GM19328 (cell line): Measurements from ENCODE around the gene TEX28.
"Not testable (repeated sequence)": the region's sequence is repeated elsewhere in the genome, so short reads cannot be mapped to it uniquely, and the experiment has no call there.

ENCODE experiments used
- ATAC-seq: cut with Tn5 transposase; IDR thresholded peaks from one replicate; pipeline ENCODE4 v1.9.1; 2021; ENCODE audit warnings: mild to moderate bottlenecking, moderate library complexity; ENCODE audit not compliant: unreplicated experiment

Gene TEX28

DNA sequence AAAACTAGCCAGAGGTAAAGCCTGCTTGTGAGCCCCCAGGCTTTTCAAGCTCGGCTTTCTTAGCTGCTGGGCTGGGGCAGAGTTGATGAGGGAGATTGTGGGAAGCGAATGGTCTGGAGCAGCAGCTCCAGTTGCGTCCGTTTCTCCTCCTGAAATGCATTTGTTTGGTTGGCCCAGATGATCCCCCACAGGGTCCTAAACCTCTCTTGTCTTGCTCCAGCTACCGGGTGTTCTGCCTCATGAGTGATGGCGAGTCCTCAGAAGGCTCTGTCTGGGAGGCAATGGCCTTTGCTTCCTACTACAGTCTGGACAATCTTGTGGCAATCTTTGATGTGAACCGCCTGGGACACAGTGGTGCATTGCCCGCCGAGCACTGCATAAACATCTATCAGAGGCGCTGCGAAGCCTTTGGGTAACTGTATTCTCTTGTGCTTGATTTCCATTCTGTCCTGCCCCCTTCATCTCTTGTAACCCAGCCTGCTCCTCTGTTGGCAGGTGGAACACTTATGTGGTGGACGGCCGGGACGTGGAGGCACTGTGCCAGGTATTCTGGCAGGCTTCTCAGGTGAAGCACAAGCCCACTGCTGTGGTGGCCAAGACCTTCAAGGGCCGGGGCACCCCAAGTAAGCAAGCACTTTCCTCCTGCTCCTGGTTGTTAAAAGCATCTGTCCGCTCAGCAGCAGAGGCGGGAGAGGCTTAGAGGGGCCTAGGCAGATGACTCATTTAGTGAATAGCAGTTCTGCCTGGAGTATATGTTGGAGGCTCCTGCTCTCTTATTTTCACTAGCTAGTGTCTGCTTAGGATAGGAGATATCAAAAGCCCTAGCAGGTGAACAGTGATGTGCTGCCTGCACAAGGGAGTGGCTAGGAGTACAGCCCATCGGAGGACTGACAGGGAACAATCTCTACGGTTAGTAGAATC is 16.0 kb upstream of the TEX28 start:
- ATAC-seq: no peak

DNA sequence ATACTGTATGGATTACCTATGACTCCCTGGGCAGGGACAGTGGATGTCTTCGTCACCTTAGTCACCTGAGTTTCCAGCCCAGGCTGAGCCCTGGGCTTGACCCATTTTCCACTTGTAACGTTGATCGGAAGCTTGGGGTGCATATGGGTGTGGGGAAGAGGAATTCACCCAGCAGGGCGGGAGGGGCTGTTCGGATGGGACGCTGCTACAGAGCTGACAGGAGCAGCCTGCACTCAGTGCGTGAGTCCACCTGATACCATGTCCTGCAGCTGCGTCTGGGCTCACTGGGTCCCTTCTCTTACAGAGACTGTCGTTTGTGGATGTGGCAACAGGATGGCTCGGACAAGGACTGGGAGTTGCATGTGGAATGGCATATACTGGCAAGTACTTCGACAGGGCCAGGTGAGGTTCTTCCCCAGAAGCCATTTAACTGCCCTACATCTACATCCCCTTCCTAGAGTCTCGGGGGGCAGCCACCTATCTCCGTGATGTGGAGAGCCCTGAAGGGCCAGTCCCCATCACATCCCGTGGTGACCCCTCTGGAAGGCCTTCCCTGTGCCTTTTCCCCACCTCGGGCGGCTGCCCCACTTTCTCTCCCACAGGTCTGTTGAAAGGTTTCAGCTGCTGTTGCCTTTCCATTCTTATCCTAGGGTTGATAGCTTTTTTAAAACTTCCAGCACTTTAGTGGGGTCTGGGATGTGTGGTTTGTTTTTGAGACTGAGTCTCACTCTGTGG is 14.3 kb upstream of the TEX28 start:
- no peak for ATAC-seq

DNA sequence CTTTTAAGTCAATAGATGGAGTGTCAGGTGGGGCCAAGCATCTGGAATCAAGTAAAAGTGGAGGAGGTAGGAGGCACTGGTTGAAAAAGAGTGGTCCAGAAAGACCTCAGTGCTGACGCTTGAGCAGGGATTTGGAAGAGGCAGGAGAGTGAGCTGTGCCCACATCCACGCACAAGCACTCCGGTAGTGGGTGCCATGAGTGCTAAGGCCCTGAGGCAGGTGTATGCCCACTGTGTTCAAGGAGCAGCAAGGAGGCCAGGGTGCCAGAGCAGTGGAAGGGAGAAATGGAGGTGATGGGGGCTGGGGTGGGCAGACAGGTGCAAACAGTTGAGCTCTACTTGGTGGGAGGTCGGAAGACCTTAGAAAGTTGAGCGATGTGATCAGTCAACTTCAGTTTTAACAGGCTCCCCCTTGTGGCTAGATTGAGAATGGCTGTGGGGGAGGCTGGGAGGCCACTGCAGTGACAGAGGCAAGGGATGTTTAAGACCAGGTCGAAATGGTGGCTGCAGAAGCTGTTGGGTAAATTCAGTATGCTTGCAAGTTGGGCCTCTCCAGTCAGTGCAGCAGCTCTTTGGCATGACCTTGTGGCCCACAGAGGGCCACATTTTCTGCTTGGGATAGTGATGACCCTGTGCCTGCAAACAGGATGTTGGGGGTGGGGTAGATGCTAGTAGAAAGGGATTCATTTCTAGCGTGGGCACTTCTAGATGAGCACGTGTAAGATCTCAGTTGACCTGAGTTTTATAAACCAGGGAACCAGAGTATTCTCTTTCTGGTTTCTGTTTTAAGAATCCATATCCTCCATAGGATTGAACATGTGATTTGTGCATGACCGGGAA is 13.4 kb upstream of the TEX28 start:
- no peak for ATAC-seq

DNA sequence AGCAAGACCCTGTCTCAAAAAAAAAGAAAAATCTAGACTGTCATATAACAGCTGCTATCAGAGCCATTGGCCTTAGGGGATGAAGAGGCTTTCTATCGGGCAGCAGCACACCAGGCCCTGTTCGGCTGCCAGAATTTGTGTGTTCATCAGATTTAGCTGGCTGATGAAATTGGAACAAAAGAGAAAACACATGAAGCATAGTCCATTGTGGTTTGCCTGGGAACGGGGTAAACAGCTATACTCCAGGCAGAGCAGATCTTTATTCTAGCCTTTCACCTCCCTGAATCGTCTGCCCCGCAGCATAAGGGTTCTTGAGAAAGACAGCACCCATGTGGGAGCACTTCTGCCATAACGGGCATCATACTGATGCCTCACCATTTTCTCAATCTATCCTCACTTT is 12.3 kb upstream of the TEX28 start:
- no peak for ATAC-seq

DNA sequence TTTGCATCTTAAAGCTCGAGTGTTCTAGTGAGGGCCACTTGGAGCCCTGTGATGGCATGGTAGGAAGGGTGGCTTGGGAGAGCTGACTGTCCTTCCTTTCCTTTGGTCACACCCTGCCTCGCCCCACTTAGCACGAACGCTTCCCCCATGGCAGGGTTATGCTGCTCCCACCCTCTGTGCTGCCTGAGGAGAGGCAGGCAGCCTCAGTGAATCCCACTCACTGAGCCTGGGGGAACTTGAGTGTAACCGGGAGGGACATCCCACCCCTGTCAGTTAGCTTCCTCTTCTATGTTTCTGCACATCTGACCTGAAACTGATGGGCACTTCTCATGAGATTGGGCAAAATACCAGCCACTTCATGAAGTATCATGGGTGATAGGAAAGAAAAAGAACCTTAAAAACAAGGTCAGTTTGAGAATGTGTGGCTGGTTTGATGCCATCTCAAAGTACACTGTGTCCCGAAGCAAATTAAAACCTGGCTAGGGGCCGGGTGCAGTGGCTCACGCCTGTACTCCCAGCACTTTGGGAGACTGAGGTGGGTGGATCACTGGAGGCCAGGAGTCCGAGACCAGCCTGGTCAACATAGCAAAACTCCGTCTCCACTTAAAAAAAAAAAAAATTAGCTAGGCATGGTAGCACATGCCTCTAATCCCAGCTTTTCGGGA is 10.7 kb upstream of the TEX28 start:
- no peak for ATAC-seq

DNA sequence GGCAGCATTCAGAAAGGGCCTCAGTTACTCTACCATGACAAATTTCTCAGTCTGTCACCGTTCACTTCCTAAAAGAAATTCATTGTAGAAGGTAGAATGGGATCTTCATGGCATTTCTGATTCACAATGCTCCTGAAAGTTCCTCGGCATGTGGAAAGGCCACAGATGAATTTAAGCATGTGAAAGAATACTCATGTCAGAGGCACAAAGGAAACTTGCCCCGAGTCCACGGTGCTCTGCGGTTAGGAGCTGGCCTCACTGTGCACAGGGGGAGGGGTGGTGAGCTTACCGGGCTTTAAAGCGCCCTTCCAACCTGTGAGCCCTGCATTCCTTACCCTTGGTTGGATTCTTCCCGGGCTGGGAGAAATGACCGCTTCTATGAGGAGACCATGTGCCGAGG is 9.9 kb upstream of the TEX28 start:
- no peak for ATAC-seq

DNA sequence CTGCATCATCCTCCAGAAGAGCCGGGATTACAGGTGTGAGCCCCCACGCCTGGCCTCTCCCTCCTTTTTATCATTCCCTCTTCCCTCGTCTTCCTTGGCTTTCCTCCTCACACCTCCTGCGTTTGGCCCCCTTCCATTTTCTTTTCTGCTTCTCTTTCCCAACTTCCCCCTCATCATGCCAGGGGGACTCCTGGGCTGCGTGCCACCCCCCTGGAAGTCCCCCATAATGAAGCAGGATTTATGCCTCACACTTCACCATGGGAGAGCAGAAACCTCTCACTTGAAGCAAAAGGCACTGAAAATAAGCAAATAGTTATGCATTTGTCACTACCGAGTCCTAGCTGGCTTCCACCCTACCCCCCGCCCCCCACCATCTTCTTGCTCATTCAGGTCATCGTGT is 8.6 kb upstream of the TEX28 start:
- ATAC-seq: no peak

DNA sequence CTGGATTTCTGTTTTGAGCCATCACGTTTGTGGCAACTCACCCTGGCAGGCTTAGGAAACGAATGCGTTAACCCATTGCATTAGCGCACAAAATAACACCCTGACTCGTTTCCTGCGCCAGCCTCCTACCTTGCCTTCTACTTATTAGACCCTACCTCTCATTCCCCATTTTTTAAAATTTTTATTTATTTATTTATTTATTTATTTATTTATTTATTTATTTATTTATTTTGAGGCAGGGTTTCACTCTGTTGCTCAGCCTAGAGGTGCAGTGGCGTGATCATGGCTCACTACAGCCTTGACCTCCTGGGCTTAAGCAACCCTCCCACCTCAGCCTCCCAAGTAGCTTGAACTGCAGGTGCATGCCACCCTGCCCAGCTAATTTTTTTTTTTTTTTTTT is 8.1 kb upstream of the TEX28 start:
- ATAC-seq: not testable (repeated sequence)

DNA sequence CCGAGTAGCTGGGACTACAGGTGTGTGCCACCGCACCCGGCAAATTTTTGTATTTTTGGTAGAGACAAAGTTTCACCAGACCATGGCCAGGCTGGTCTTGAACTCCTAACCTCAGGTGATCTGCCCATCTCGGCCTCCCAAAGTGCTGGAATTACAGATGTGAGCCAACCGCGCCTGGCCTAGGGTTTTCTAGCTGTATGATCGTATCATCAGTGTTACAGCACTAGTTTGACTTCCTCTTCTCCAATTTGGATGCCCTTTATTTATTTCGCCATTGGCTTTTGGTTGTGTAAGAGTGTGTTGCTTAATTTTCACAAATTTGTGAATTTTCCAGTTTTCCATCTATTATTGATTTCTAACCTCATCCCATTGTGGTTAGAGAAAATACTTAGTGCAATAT is 5.9 kb upstream of the TEX28 start:
- ATAC-seq: no peak

DNA sequence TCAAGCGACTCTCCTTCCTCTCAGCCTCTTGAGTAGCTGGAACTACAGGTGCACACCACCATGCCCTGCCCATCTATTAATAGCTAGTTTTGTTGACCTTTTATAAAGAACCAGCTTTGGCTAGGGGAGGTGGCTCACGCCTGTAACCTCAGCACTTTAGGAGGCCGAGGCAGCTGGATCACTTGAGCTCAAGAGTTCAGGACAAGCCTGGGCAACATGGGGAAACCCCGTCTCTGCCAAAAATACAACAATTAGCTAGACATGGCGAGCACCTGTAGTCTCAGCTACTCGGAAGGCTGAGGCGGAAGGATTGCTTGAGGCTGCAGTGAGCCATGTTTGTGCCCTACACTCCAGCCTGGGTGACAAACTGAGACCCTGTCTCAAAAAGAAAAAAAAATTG is 3.4 kb upstream of the TEX28 start:
- no peak for ATAC-seq

DNA sequence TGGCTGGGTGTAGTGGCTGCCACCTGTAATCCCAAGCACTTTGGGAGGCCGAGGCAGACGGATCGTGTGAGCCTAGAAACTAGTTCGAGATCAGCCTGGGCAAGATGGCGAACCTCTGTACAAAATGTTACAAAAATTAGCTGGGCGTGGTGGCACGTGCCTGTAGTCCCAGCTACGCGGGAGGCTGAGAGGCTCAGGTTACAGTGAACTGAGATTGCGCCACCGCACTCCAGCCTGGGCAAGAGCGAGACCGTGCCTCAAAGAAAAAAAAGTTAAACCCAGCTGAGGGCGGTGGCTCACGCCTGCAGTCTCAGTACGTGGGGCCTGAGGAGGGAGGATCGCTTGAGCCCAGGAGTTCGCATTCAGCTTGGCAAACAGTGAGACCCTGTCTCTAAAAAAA is 1.8 kb upstream of the TEX28 start:
- no peak for ATAC-seq

DNA sequence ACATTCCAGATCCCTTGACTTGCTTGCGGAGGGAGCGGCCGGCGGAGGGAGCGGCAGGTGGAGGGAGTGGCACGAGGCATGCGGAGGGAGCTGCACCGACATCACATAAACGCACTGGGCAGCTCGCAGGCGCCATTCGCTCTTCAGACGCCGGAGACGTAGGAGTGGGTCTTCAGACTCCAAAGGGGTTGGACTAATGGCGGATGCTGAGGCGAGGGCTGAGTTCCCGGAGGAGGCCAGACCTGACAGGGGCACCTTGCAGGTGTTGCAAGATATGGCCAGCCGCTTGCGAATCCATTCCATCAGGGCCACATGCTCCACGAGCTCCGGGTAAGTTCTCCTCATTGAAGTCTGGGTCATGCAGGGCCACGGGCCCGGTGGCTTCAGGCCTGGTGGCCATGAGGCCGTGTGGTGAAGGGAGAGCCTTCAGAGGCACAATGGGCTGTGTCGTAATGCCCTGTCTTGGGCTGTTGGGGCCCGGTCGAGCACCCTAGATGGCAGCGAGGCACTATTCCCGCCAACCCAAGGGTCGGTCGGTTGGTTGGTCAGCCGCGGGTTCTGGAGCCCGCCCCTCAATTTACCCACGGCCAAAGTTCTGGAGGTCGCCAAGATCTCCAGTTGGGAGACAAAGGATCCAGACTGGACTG is 863 bp upstream of the TEX28 start, which contains the start of gene TKTL1:
TKTL1 (plus strand) TSS at position 132 of the 647 bp plus-strand sequence; CDS start at position 197, 65 bp downstream.
- no peak for ATAC-seq

DNA sequence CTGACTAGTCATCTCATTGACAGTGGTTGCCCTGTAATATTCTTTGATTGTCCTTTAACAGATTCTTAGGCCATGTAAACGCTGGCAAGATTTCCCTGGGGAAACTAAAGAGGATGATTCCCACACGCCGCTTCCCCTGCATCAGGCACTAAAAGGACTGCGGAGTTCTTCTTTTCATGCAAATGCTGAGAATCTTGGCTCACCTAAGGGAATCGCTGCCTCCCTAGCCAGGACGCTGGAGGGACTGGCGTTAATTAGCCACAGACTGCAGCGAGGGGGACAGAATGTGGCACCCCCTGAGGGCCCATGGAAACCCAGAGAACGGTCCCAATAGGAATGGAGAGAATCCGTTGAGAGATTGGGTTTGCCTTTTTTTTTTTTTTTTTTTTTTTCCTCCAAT is 8.5 kb downstream of the TEX28 start:
- not testable (repeated sequence) for ATAC-seq

DNA sequence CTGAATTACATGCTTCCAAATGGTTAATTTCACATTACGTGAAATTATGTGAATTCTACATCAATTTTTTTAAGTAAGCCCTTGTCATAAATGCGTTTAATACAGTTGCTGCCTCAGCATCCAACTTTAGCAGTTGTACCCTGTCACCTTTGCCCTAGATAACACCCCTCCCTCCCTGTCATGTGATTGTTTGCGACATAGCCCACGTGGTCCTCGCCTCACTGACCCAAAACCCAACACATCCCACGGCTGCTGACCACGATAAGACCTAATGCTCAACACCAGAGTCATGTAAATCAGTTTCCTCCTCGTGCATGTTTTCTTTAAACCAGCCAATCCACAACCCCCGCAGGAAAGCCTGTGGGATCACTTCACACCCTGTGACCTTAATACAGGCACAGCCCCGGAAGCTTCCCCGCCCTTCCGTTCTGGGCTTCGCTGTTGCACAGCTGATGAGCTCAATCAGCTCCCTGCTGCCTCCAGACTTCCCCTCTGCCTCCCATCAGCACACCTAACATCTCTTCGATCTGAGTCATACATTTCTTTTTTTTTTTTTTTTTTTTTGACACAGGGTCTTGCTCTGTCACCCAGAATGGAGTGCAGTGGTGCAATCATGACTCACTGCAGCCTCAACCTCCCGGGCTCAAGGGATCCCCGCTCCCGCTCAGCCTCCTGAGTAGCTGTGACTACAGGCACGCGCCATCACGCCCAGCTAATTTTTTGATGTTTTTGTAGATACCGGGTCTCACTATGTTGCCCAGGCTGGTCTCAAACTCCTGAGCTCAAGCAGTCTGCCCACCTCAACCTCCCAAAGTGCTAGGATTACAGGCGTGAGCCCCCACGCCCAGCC is 10.2 kb downstream of the TEX28 start:
- ATAC-seq: not testable (repeated sequence)

DNA sequence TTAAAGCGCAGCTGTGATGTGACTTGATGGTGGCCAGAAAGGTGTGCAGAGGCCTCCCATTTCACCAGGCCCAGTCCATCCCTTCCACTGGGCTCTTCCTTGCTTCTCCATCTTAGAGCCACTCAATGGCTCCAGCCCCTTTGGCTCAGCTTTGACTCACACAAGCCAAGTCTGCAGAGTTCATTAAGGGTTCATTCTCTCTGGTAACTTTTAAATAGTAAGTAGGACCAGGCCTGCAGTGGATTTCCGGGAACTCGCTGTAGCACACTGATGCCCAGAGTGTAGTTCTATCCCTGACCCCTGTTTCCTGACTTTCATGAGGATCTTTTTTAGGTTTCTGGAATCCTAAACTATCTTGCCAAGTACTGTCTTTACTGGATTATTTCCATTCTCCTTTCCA is 25.7 kb downstream of the TEX28 start:
- not testable (repeated sequence) for ATAC-seq

DNA sequence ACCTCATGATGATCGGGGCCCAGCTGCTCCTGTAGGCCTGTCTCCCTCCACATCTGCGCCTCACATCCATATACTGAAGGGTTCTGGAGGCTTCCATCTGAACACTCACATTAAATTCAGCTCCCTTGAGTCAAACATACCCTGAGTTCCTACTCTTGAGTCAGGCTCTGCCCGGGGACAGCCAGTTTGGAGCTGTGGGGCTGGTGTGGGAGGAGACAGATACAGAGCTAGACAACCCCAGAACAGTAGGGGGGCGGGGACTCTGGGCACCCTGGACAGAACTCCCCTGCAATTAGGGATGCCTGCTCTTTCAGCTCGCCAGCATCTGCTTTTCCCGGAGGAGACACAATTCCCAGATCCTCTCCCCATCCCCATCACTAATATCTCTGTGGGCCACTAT is 31.9 kb downstream of the TEX28 start:
- not testable (repeated sequence) for ATAC-seq

DNA sequence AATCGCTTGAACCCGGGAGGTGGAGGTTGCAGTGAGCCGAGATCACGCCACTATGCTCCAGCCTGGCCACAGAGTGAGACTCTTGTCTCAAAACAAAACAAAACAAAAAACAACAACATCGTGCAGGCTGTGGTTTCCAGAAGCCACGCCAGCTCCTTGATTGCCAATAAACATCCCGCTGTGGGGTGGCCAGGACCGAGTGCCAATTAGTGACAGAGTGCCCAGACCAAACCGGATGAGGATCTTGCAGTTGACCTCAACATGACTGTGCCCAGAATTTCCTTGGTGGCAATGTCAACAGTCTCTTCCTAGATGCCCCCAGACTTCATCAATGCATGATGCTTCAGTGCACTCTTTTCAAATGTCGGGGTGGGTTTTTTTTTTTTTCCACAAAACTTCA is 36.2 kb downstream of the TEX28 start:
- not testable (repeated sequence) for ATAC-seq

DNA sequence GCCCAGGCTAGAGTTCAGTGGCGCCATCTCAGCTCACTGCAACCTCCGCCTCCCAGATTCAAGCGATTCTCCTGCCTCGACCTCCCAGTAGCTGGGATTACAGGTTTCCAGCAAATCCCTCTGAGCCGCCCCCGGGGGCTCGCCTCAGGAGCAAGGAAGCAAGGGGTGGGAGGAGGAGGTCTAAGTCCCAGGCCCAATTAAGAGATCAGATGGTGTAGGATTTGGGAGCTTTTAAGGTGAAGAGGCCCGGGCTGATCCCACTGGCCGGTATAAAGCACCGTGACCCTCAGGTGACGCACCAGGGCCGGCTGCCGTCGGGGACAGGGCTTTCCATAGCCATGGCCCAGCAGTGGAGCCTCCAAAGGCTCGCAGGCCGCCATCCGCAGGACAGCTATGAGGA is 37.6 kb downstream of the TEX28 start, which contains the start of gene OPN1MW3:
OPN1MW3 (plus strand) TSS at position 301 of the 400 bp plus-strand sequence; CDS start at position 339, 38 bp downstream.
- not testable (repeated sequence) for ATAC-seq

DNA sequence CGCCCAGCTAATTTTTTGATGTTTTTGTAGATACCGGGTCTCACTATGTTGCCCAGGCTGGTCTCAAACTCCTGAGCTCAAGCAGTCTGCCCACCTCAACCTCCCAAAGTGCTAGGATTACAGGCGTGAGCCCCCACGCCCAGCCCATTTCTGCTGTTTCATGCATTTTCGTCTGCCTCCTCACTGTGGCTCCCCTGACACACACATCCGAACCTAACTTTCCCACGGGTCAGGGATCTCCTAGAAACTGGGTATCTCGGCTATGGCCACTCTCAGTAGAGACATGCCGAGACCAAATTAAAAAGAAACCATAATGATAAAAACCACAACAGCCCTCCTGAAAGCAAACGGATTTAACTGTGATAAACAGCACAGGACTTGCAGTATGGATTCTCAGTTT is 46.8 kb downstream of the TEX28 start:
- ATAC-seq: not testable (repeated sequence)
